GM18858 (cell line): Measurements from ENCODE around the gene LHFPL6.

Source experiments
- ATAC-seq: cut with Tn5 transposase; IDR thresholded peaks from one replicate; pipeline ENCODE4 v1.9.1; 2021; ENCODE audit not compliant: unreplicated experiment

The LHFPL6 gene

GRCh38 chr13:39474600-39474999, 128.4 kb downstream of the LHFPL6 start:
- ATAC-seq = no peak

DNA sequence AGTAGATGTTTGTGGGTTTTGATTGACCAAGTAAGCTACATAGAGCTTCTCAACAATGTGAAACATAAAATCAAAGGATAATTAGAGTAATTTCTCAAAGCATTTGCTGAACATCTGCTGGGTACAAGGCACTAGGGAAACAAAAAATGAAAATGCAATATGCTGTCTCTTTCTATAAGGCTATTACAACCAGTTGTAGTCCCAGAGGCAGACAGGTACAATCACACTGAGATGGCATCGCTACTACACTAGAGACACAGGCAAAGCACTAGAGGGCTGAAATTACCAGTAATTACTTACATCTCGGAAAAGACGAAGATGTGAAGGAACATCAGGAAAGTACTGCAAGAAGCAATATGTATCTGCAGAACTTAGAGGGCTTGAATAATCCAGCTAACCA, 133.3 kb downstream of the LHFPL6 start:
- ATAC-seq = no peak

GRCh38 chr13:39468306-39468705, 134.7 kb downstream of the LHFPL6 start:
- no peak for ATAC-seq

DNA sequence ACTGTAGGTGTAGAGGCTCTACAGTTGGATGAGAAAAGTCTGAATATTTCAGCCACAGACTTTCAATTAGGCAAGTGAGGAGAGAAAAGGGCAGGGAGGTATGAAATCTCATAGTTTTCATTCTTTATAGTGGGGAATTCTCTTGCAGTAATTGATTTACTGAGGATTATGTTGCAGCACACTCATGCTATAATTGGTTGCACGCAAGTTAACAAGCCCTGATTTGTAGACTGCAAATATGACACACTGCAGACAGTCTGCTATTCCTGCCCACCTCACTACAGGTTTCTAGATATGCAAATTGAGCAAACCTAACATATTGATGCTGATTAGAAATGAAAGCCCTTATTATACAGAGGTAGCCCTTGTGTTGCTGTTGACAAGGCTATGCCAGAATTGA, 139.4 kb downstream of the LHFPL6 start:
- no peak for ATAC-seq

GRCh38 chr13:39462906-39463305, 140.1 kb downstream of the LHFPL6 start:
- no peak for ATAC-seq

DNA sequence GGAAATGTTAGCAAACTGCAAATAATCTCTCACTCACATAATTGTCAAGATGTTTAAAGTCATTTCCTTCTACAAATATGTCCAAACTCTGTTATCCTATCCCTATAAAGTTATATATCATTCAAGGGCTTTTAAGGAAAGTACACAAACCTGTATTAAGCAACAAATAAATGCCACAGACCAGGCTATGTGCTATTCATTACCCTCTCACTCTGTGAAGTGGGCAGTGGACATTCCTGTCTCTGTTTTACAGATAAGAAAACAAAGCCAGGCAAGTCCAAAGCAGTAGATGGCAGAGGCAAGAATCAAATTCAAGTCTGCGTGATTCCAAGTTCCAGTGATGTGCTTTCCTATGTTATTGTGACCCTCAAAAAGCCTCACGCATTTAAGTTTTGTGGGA, 140.6 kb downstream of the LHFPL6 start:
- no peak for ATAC-seq

DNA sequence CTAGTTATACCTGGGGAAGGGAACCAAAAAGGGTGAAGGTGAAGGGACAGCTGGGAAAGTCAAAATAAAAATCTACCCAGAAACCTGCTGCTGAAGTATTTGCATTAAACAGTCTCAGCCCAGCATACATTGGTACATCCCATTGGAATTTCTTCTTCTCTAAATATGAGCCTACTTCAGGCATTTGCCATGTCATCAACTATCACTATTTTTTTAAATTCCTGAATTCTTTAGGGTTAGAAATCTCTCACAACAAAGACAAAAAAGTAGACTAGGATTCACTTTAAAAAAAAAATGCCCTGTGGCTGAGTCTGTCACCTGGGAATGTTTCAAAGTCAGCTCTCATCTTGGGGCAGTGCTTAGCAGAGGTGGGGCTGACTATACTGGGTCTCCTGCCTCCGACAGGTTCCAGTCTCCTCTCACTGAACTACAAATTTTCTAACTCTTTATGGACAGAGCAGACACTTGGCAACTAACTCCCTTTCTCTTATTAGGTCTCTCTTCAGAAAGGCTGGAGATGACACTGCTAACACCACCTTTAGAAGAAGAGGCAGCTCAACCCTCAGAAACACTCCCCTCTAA, 141.2 kb downstream of the LHFPL6 start:
- no peak for ATAC-seq

DNA sequence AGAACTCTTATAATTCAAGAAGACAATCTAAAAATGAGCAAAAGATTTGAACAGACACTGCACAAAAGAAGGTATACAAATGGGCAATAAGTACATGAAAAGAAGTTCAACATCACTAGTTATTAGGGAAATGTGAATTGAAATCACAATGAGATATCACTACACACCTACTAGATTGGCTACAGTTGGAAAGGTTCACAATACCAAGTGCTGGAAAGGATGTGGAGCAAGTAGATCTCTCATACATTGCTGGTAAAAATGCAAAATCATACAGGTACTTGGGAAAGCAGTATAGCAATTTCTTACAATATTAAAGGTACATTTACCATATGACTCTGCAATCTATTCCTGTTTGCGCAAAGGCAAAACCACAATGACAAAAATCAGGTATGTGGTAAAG, 145.7 kb downstream of the LHFPL6 start:
- ATAC-seq = no peak

DNA sequence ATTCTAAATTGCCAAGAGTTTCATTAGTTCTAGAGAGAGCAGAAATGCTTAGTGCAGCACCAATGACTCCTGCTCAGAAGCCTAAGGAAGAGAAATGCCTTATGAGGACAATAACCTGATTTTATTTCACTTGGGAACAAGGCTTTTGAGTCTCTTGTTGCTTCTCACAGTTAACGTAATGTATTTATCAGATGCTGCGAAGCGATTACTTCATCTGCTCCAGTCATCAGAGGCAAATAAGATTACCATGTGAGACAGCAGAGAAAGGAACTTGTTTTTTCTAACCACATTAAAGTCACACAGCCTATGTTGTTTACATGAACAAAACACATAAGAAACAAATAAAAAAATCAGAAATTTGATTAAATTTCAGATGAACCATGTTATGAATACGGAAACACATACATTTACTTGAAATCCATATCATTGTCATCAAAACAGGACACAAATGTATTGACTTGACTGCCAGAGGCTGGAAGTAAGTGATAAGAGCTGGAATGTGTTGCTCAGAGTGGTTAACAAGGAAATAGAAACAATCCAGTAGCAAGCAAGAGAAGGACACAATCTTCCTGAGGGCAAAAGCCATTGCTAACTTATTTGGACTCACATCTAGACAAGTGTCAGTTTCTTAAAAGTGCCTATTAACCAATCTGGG, 147.3 kb downstream of the LHFPL6 start:
- ATAC-seq = no peak

DNA sequence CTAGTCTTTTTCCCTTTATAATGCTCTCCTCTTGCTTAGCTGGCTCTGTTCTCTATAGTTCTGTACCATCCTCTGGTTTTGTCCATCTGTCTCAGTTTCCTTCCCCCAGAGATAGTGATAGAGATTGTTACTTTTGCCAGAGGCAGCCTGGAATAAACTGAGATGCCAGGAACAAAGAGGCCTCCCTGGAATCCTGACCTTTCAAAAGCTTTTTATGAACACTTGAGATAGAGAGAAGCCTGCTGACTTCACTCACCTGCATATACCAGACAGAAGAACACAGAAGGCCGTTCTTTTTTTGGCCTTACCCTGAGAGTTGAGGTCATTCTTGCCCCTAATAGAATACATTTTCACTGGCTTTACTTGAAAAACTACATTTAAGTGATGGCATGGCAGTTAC, 150.2 kb downstream of the LHFPL6 start:
- no peak for ATAC-seq

GRCh38 chr13:39452417-39452816, 150.6 kb downstream of the LHFPL6 start:
- ATAC-seq = no peak

DNA sequence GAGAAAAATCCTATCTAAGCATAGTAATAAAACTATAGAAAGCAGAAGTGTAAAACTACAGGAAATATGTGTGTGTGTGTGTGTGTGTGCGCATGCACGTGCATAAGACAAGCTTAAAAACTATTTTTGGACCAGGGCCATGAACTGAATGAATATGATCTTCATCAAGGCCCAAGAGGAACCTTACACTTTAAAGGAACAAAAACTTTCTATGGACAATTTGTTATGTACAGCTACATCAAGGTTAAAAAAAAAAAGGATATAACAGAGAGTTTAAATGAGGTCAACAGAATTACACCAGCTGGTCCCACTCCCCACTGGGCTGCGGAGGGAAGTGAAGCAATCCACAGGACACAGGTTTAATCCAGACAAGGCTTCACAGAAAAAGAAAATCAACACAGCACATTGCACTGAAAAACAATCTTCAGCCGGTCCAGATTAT, 151.1 kb downstream of the LHFPL6 start:
- no peak for ATAC-seq

DNA sequence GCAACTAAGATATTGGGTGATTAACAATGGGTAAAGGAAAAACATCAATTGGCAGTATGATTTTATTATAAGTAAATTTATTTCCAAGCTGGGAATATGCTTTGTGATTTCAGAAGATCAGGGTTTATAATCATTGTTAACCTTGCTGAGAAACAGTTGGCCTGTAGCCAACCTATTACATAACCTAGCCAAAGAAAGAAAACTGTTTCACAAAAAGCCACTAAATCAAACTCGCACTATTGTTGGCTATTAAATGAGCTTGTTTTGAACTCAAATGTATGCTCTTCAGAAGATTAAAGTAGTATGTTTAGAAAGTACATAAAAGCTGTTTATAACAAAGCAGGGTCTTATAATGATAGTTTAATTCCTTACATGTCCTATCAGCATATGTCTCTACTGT, 151.7 kb downstream of the LHFPL6 start:
- ATAC-seq = no peak

GRCh38 chr13:39450176-39450575, 152.8 kb downstream of the LHFPL6 start:
- no peak for ATAC-seq

GRCh38 chr13:39448834-39449233, 154.2 kb downstream of the LHFPL6 start:
- no peak for ATAC-seq

GRCh38 chr13:39446865-39447264, 156.1 kb downstream of the LHFPL6 start:
- ATAC-seq = no peak

- no peak for ATAC-seq
These were observed 158.1 kb downstream of the LHFPL6 start for GRCh38 chr13:39444866-39445265.

GRCh38 chr13:39433651-39434050, 169.3 kb downstream of the LHFPL6 start:
- no peak for ATAC-seq

DNA sequence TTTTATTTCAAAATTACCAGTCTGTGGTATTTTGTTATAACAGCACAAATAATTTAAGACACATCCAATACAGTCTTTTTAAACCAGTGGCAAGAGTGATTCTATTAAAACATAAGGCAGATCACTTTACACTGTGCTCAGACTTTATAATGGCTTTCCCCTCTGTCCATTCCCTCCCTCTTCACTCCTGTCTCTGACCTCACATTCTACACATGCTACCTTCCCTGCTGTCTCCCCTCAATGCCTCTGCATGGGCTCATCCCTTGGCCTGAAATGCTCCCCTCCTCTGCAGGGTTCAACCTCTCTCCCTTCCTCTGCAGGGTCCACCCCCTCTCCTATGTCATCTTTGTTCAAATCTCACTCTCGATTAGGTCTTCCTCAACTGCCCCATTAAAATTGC, 170.8 kb downstream of the LHFPL6 start:
- ATAC-seq = no peak

- ATAC-seq = no peak
These were observed 180.0 kb downstream of the LHFPL6 start for GRCh38 chr13:39422845-39423565.

DNA sequence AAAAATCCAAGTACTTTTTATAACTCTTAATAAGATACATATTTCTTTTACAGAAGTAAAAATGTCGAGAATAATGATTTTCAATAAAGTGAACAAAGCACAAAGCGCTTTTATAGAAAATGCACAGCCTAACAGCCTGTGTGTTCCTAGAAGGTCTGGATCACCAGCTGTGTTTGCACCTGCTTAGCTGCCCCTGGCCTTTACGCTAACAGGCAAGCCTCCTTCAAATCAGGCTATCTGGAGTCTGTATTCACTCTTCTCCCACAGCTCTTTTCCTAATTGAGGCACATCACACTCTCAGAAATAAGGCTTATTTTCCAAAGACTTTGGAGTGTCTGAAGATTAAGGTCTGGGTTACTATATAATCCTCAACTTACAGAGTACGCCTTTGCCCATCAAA, 183.1 kb downstream of the LHFPL6 start:
- no peak for ATAC-seq

- no peak for ATAC-seq
These were observed 183.9 kb downstream of the LHFPL6 start for GRCh38 chr13:39419068-39419467.
